ENCODE data around the gene STAG3.
A peak's percentile ranks its signal among the peaks of the same experiment; 100 is the strongest.
"Not testable (repeated sequence)": the region's sequence is repeated elsewhere in the genome, so short reads cannot be mapped to it uniquely, and the experiment has no call there.

STAG3 gene, protein sequence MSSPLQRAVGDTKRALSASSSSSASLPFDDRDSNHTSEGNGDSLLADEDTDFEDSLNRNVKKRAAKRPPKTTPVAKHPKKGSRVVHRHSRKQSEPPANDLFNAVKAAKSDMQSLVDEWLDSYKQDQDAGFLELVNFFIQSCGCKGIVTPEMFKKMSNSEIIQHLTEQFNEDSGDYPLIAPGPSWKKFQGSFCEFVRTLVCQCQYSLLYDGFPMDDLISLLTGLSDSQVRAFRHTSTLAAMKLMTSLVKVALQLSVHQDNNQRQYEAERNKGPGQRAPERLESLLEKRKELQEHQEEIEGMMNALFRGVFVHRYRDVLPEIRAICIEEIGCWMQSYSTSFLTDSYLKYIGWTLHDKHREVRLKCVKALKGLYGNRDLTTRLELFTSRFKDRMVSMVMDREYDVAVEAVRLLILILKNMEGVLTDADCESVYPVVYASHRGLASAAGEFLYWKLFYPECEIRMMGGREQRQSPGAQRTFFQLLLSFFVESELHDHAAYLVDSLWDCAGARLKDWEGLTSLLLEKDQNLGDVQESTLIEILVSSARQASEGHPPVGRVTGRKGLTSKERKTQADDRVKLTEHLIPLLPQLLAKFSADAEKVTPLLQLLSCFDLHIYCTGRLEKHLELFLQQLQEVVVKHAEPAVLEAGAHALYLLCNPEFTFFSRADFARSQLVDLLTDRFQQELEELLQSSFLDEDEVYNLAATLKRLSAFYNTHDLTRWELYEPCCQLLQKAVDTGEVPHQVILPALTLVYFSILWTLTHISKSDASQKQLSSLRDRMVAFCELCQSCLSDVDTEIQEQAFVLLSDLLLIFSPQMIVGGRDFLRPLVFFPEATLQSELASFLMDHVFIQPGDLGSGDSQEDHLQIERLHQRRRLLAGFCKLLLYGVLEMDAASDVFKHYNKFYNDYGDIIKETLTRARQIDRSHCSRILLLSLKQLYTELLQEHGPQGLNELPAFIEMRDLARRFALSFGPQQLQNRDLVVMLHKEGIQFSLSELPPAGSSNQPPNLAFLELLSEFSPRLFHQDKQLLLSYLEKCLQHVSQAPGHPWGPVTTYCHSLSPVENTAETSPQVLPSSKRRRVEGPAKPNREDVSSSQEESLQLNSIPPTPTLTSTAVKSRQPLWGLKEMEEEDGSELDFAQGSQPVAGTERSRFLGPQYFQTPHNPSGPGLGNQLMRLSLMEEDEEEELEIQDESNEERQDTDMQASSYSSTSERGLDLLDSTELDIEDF

DNA sequence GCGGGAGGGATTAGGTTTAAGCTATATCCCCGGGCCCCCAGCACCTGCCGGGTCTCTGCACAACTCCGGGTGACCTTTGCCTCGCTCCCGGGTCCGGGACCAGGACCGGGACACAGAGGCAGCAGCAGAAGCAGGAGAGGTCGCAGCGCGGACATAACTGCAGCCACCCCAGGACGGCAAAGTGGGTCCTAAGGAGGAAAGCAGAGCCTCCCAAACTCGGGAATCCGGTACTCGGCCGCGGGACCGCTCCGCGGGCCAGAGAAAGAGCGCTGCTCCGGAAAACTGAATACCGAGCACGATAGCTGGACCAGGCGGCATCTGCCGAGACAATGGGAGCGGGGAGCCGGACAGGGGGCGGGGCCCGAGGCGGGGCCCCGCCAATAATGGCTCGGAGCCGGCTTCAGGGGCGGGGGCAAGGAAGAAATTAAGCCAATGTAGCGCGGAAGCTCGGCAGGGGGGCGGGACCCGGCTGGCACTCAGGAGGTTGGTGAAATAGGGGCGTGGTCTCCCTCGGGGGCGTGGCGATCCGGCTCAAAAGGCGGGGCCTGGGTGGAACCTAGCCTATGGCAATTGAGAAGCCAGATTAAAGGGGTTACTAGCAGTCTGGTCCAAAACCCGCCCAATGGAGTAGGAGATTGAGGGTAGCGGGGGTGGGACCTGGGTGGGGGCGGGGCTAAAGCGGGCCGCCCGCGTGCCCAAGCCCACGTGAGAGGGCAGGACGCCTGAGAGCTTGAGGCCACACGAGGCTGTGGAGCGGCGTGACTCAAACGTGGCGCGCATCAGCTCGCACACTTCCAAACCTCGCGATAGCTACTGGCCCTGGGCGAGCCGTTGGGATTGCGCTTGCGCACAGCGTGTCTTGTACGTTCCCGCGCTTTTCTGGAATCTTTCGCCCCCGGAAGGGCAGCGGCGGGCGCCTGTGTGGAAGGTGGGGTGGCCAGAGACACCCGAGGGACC is at the start of gene STAG3, which contains the start of gene GPC2:
TSS of gene STAG3 (plus strand) at position 874 of the 957 bp plus-strand sequence. CDS start 2,639 bp downstream, outside the sequence.
TSS of gene GPC2 (minus strand) at position 337 of the 957 bp plus-strand sequence. CDS start at position 155, 182 bp downstream.
- peak; percentile 90 for DNase-seq

DNA sequence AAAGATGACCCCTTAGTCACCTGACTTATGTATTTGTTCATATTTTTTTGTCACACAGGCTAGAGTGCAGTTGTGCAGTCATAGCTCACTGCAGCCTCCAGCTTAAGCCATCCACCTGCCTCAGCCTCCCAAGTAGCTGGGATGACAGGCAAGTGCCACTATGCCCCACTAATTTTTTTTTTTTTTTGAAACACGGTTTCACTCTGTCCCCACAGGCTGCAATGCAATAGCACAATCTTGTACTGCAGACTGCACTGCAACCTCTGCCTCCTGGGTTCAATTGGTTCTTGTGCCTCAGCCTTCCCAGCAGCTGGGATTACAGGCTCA is 49.1 kb upstream of the STAG3 start:
- DNase-seq: no peak

DNA sequence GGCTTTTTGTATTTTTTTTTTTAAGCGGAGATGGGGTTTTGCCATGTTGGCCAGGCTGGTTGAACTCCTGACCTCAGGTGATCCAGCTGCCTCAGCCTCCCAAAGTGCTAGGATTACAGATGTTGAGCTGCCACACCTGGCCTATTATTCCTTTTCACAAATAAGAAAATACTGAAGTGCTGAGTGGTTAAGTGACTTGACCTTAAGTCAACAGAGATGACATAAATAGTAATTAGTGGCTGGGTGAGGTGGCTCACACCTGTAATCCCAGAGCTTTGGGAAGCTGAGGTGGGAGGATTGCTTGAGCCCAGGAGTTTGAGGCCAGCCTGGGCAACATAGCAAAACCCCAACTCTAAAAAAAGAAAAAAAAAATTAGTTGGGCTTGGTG is 47.5 kb upstream of the STAG3 start:
- DNase-seq: not testable (repeated sequence)

DNA sequence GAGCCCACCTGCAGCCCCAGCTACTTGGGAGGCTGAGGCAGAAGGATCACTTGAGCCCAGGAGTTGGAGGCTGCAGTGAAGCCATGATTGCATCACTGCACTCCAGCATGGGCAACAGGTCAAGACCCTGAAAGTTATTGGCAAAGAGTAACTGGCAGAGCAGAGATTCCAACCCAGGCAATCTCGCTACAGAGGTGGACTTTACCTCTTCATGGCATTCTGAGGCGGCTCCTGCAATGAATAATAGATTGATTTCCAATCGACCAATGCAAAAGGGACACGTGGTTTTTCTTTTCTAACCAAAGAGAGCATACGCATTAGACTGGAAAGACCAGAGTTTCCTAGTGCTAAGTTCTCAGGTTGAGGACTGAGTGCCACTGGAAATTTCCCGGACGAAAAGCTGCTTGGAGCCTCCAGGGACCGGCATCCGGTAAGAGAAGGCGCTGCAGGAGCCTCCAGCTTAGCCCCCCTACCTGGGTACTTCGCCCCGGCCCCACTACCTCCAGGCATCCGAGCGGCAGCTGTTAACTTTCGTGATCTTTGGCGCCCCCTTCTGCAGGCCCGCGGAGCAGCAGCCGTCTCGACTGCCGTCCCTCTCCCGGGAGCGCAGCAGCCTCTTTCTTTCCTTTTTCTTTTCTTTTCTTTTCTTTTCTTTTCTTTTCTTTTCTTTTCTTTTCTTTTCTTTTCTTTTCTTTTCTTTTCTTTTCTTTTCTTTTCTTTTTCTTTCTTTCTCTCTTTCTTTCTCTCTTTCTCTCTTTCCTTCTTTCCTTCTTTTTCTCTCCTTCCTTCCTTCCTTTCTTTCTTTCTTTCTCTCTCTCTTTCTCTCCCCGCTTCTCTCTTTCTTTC is 46.9 kb upstream of the STAG3 start:
- peak; percentile 24 for DNase-seq

DNA sequence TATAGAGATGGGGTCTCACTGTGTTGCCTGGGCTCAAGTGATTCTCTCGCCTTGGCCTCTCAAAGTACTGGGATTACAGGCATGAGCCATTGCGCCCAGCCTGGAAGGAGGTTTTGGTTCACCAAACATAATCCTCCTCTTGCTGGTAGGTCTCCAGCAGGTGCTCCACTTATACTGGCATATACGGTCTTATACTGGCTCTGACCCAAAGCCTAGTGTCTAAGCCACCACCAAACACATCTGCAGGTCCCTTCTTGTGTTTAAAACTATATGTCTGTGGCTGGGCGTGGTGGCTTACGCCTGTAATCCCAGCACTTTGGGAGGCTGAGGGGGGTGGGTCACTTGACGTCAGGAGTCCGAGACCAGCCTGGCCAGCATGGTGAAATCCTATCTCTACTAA is 45.6 kb upstream of the STAG3 start:
- DNase-seq: no peak

DNA sequence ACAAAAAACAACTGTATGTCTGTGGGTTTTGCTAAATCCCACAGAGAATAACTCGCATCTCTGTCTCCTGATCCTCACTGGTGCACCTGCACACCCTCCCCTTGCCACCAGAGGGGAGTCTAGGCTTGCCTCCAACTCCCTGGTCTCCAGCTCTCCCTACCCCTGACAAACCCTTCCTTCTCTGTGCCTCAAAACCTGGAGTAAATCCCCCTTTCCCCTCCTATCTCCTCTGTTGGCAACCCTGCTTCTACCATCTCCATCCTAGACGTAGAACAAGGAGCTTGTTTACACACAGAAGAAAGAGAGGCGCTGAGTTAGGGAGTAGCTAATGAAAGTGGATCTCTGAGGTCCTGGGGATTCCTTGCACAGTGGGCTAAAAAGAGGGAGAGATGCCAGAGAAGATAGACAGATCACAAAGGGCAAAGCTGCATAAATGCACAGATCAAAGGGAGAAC is 45.0 kb upstream of the STAG3 start:
- peak; percentile 79 for DNase-seq

DNA sequence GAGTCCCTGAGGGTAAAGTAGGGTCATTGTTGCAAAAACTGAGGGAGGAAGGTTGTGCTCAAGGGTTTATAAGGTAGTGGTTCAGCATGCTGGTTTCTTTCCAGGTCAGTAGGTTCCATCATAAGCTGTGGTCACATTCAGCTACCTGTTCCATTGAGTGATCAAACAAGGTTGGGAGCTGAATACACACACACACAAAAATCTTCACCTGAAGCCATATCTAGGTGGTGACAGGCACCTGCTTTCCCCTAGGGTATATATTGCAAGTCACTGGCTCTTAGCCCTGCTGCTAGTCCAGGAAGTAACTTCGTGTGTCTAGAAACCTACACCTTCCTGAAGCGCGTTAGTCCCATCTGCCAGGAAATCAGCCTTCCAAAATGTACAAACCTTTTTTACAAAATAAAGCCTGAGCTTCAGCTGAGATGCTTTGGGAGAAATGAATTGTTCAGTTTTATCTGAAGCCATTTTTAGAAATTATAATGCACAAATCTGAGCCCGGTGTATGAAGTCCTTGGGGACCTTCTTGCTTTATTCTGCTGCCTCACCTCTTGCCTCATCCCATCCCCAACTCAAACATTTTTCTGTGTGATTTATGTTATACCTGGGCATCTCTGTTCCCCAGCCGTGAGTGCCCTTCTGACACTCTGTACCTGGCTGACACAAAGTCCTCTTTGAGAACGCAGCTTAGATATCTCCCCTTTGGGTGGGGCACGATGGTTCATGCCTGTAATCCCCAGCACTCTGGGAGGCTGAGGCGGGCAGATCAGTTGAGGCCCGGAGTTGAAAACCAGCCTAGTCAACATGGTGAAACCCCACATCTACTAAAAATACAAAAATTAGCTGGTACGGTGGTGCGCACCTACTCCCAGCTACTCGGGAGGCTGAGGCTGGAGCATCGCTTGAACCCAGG is 39.6 kb upstream of the STAG3 start:
- DNase-seq: peak; percentile 10

DNA sequence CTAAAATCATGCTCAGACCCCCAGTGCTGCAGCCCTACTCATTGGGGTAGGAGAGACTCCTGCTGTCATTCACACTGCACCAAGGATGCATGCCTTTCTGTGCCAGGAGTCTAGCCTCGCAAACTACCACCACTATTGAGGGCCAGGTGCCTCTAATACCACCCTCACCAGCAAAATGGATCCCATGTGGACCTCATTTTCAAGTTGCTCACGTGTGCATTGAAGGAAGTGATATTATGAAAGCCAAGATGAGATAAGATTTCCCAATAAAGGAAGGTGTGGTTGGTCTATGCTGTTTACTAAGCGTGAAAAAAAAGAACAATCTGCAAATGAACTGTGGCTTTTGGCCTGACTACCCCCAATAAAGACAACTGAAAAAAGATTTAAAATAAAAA is 36.2 kb upstream of the STAG3 start:
- DNase-seq: no peak

DNA sequence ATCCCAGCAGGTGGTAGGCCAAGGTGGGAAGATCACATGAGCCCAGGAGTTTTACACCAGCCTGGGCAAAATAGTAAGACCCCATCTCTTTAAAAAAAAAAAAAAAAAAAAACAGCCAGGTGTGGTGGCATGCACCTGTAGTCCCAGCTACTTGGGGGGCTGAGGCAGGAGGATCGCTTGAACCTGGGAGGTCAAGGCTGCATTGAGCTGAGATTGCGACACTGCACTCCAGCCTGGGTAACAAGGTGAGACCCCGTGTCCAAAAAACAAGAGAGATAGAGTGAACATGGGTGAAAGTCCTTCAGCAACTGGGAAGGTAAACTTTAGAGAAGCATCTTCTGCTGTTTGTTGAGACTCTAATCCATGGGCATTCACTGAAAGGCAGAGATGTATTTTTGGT is 35.3 kb upstream of the STAG3 start:
- no peak for DNase-seq

DNA sequence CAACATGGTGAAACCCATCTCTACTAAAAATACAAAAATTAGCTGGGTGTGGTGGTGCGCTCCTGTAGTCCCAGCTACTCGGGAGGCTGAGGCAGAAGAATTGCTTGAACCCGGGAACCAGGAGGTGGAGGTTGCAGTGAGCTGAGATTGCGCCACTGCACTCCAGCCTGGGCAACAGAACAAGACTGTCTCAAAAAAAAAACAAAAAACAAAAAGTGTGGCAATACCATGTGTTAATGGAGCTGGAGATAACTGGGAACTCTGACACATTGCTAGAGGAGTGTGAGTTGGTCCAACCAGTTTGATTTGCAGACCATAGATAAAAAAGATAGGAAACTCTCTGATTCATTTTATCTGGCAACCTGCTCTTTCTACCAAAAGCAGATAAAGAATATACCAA is 31.4 kb upstream of the STAG3 start:
- not testable (repeated sequence) for DNase-seq

DNA sequence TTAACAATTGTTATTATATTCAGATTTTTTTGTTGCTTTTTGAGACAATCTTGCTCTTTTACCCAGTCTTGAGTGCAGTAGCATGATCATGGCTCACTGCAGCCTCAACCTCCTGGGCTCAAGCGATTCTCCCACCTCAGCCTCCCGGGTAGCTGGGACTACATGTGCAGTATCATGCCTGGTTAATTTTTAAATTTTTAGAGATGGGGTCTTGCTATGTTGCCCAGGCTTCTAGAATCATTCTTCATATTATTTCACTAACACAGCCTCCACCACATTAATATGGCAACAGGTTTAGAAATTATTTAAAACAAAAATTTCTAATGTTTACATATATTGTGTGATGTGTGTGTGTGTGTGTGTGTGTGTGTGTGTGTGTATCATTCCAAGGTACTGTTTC is 30.4 kb upstream of the STAG3 start:
- no peak for DNase-seq

DNA sequence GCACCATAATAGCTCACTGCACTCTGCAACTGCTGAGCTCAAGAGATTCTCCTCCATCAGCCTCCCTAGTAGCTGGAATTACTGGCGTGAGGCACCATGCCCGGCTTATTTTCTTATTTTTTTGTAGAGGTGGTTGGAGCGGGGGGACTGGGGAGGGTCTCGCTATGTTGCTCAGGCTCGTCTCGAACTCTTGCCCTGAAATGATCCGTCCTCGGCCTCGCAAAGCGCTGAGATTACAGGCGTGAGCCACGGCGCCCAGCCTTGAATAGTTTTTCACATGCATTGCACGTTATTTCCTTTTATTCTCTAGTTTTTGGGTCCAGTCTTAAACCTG is 29.5 kb upstream of the STAG3 start:
- DNase-seq: no peak

DNA sequence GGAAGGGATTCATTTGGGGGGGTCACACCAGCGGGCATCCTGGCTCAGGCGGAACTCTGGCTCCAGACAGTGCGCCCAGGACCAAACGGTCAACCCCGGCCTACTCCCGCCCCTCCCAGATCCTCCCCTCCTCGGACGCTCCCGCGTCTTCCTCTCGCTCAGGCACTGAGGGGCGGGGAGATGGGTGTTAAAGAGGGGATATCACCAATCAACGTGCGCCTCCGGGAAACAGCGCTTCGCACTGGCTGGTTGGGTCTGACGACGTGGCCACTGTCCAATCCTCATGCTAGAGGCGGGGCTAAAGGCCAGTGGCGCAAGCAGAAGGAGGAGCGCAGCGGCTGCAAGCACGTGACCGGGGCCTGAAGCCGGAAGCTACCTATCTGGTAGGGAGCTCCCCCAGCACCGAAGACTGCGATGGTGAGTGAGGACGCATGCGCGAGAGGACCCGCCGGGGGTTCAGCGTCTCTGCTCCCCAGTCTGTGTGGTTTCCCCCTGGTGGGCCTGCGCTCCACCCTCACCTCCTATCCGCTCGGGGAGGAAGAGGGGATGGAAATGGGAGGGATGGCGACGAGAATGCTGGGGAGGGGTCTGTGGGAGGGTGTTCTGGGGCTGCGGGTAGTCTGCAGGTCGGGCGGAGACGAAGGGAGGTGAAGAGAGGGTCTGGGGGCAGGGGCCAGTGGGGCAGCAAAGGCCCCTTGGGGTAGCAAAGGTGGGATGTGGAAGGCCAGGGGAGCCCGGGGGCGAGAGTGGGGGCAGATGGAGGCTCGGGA is 29.0 kb upstream of the STAG3 start, which contains the start of gene LAMTOR4:
TSS of gene LAMTOR4 (plus strand) at position 360 of the 770 bp plus-strand sequence. CDS start at position 415, 55 bp downstream.
- peak; percentile 98 for DNase-seq

DNA sequence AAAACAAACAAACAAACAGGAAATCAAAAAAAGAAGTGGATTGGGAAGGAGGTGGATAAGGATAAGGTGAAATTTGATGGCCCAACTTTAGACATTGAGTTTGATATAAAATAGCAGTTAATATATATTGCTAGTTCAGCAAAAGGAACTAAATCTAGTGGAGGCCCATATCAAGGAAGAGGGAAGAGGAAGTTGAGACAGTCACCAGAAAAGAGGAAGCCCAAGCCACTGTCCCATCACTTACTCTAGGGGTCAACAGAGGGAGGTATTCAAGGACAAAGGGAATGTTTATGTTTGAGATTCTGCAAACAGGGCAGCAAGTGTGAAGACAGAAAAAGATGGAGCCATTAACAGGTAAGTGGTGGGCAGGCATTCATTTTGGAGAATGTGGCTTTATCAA is 25.3 kb upstream of the STAG3 start:
- no peak for DNase-seq

DNA sequence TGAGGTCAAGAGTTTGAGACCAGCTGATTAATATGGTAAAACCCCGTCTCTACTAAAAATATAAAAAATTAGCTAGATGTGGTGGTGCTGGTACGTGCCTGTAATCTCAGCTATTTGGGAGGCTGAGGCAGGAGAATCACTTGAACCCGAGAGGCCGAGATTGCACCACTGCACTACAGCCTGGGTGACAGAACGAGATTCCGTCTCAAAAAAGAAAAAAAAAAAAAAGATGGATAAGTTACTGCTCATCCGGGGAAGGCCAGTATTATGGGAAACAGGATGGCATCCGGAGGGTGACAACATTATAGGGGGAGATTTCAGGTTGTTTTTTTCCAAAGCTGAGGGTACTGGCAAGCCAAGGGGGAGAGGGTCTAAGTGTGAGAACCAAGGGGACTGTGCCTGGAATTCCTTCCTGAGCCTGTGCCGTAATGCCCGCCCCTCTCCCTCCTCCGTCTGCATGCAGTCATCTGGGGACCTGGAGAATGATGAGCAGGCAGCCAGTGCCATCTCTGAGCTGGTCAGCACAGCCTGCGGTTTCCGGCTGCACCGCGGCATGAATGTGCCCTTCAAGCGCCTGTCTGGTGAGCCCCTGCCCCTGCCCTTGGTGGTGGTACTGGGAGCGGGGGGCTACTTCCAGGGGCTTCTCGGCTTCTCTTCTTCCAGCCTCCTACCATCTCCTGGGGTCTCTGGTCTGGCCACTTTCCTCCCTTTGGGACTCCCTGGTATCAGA is 24.6 kb upstream of the STAG3 start:
- no peak for DNase-seq

DNA sequence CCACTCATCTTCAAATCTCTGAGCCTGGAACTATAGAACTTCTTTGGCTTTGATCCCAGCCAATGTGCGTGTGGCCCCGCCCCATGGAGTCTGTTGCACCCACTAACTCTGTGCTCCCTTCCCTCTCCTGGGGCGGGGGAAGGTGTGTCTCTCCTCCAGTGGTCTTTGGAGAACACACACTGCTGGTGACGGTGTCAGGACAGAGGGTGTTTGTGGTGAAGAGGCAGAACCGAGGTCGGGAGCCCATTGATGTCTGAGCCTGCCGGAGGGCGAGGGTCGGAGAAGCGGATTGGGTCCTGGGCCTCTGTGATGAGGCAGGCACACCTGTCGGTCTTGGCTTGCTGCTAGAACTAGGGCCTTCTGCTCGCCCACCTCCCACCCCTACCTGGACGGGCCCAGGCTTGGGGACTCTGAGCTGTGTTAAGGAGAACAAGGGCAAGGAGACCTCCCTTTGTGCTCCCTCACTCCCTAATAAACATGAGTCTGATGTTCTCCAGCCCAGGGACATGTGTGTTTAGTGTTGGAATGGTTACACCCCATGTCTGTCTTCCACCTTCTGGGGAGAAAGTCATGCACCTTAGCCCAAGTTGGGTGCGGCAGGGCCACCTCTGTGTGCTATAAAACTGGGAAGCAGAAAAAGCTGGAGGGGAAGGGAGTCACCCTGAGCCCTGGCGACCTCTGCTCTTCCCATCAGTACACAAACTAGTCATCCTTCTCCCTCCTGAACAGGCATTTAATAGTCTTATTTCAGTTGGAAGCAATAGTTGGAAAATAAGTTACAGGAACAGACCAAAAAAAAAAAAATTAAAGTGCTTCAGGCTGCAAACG is 23.8 kb upstream of the STAG3 start:
- no peak for DNase-seq
